Coronary artery (tissue), 2 donors: ENCODE results near the gene EDNRA.
"Not testable (repeated sequence)": the region's sequence is repeated elsewhere in the genome, so short reads cannot be mapped to it uniquely, and the experiment has no call there.

ENCODE experiments used
- DNase-seq: peaks from one replicate; pipeline ENCODE4 v3.0.0-alpha.2; 2017; ENCODE audit warnings: low spot score
- H3K27ac ChIP-seq, 2 donors: fragments of 200-600 bp; sonication (generic); one replicate each; pipeline ENCODE4 v1.5.1; 2016 to 2019
- H3K4me3 ChIP-seq: fragments of 200-600 bp; sonication (generic); 2 replicates; pipeline ENCODE4 v1.5.1; 2016; ENCODE audit warnings: mild to moderate bottlenecking, moderate library complexity
- CTCF ChIP-seq: fragments of 200-600 bp; sonication (generic); IDR thresholded peaks from one replicate; pipeline ENCODE4 v1.5.1; 2019; ENCODE audit warnings: antibody characterized with exemption

Gene EDNRA

GRCh38 chr4:147480891-147481576, at the start of gene EDNRA:
TSS of gene EDNRA (plus strand) at chr4:147481097. CDS start at chr4:147485682, 4,585 bp downstream.
- peak; percentile 78 for DNase-seq
- no peak for TF ChIP-seq CTCF
- peak within 1 kb of the TSS; percentile 83 for H3K4me3 ChIP-seq
- H3K27ac ChIP-seq: peak within 1 kb of the TSS; percentile 94

- H3K4me3 ChIP-seq, DNase-seq, H3K27ac ChIP-seq: not testable (repeated sequence)
Measured at GRCh38 chr4:147434370-147434769, 46.5 kb upstream of the EDNRA start.

GRCh38 chr4:147440442-147440841, 40.5 kb upstream of the EDNRA start:
- H3K4me3 ChIP-seq: no peak overlapping the region
- no peak overlapping the region for H3K27ac ChIP-seq
- TF ChIP-seq CTCF: no peak
- no peak for DNase-seq

GRCh38 chr4:147447786-147448185, 33.1 kb upstream of the EDNRA start:
- no peak for TF ChIP-seq CTCF
- no peak overlapping the region for H3K4me3 ChIP-seq
- H3K27ac ChIP-seq: peak overlapping the region in 1 of 2 donors; percentile 25
- DNase-seq: no peak

- Histone ChIP-seq H3K4me3 (no peak overlapping the region), H3K27ac (no peak overlapping the region)
- no peak for TF ChIP-seq CTCF
- DNase-seq: no peak
Measured at GRCh38 chr4:147453561-147454141, 27.2 kb upstream of the EDNRA start.

GRCh38 chr4:147456706-147457105, 24.2 kb upstream of the EDNRA start:
- no peak for TF ChIP-seq CTCF
- H3K4me3 ChIP-seq: no peak overlapping the region
- DNase-seq: no peak
- H3K27ac ChIP-seq: no peak overlapping the region

- H3K27ac ChIP-seq: no peak overlapping the region
- no peak for DNase-seq
- no peak for TF ChIP-seq CTCF
- no peak overlapping the region for H3K4me3 ChIP-seq
Measured at GRCh38 chr4:147461161-147461560, 19.7 kb upstream of the EDNRA start.
